Measurements from ENCODE around the gene CASZ1. TPM values are rescaled to one million over a fixed set of nuclear protein-coding genes. Genes with fewer than 3 reads are reported as not detected.

CASZ1 gene
- total and polyA plus RNA-seq, 10 donors, result 0.73 to 14.5 (median 9.1) TPM

DNA sequence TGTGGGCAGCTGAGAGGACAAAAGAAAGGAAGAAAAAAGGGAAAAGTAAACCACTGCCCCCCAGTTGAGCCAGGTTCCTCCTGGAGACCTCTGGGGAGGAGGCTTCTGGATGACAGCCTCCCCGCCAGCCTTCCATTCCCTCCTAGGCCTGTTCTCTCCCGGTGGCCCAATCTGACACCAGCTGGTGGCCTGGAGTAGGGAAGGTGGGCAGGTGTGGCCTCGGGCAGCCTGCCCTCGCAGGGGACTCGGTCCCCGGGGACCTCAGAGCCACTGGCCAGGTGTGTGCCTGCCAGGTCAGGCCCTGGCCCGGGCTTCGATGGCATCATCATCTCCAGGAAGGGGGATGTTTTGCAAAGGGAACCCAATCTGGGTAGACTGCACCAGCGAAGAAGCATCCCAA is 159.0 kb downstream of the CASZ1 start:
- H3K27ac ChIP-seq, result no peak overlapping the region
- WGBS, 5 donors, result 78 to 92% (median 84%) methylated on average over 9 of the region's 9 CpGs
- H3K36me3 ChIP-seq, result peaks cover 0 to 44% (median 12%) of the 10 kb centered on the region in 6 donors
- no peak for DNase-seq
- no peaks in the 10 kb centered on the region for H3K9me3 ChIP-seq
- no peak overlapping the region for H3K4me3 ChIP-seq
- H3K27me3 ChIP-seq (replicated peaks in 1 of 7), result peaks cover 0 to 25% (median 6%) of the 10 kb centered on the region in 7 donors
- peaks cover 0 to 10% (median 3%) of the 10 kb centered on the region in 6 donors for H3K4me1 ChIP-seq
- TF ChIP-seq, protein P1, sequence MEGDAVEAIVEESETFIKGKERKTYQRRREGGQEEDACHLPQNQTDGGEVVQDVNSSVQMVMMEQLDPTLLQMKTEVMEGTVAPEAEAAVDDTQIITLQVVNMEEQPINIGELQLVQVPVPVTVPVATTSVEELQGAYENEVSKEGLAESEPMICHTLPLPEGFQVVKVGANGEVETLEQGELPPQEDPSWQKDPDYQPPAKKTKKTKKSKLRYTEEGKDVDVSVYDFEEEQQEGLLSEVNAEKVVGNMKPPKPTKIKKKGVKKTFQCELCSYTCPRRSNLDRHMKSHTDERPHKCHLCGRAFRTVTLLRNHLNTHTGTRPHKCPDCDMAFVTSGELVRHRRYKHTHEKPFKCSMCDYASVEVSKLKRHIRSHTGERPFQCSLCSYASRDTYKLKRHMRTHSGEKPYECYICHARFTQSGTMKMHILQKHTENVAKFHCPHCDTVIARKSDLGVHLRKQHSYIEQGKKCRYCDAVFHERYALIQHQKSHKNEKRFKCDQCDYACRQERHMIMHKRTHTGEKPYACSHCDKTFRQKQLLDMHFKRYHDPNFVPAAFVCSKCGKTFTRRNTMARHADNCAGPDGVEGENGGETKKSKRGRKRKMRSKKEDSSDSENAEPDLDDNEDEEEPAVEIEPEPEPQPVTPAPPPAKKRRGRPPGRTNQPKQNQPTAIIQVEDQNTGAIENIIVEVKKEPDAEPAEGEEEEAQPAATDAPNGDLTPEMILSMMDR (IDR thresholded peaks at IDR 0.05 in 8 of 11, conservative IDR thresholded peaks at IDR 0.05 in 3 of 11), result no peak
- TF ChIP-seq POLR2AphosphoS5 (IDR thresholded peaks at IDR 0.05) (no peak), POLR2A (IDR thresholded peaks at IDR 0.05) (no peak)
- intact Hi-C loops (cut with DNase I; ENCODE audit: low total_unique reads), result no loop called here

DNA sequence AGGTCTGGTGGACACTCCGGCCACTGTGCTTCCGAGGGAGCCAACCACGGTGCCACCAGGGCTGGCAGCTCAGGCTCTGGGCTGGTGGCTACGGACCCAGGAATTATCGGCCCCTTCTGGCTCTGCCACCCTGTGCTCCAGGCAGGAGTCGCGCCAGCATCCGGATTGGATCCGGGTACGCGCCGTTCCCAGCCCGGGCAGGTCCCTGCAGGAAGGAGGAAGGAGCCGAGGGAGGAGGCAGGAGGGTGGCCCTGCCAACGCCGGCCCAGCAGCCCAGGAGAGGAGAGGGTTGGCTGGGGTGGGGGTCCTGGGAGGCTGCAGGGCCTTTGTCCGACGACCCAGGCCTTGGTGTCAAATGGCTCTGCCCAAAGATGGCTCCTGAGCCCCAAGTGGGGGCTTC is 160.5 kb downstream of the CASZ1 start:
- WGBS, 5 donors, result 82 to 92% (median 87%) methylated on average over 10 to 18 of the region's 18 CpGs
- H3K27me3 ChIP-seq (replicated peaks in 1 of 7), result peaks cover 0 to 25% (median 6%) of the 10 kb centered on the region in 7 donors
- TF ChIP-seq POLR2A (IDR thresholded peaks at IDR 0.05), result no peak
- TF ChIP-seq, protein P1 (IDR thresholded peaks at IDR 0.05 in 8 of 11, conservative IDR thresholded peaks at IDR 0.05 in 3 of 11), result no peak
- TF ChIP-seq POLR2AphosphoS5 (IDR thresholded peaks at IDR 0.05), result peak in 2 of 3 donors; percentile 22 to 65
- DNase-seq, result no peak
- no peak overlapping the region for H3K27ac ChIP-seq
- no peaks in the 10 kb centered on the region for H3K9me3 ChIP-seq
- H3K36me3 ChIP-seq, result peaks cover 0 to 44% (median 13%) of the 10 kb centered on the region in 6 donors
- intact Hi-C loops (cut with DNase I; ENCODE audit: low total_unique reads), result no loop called here
- H3K4me3 ChIP-seq, result no peak overlapping the region
- peaks cover 0 to 13% (median 3%) of the 10 kb centered on the region in 6 donors for H3K4me1 ChIP-seq

DNA sequence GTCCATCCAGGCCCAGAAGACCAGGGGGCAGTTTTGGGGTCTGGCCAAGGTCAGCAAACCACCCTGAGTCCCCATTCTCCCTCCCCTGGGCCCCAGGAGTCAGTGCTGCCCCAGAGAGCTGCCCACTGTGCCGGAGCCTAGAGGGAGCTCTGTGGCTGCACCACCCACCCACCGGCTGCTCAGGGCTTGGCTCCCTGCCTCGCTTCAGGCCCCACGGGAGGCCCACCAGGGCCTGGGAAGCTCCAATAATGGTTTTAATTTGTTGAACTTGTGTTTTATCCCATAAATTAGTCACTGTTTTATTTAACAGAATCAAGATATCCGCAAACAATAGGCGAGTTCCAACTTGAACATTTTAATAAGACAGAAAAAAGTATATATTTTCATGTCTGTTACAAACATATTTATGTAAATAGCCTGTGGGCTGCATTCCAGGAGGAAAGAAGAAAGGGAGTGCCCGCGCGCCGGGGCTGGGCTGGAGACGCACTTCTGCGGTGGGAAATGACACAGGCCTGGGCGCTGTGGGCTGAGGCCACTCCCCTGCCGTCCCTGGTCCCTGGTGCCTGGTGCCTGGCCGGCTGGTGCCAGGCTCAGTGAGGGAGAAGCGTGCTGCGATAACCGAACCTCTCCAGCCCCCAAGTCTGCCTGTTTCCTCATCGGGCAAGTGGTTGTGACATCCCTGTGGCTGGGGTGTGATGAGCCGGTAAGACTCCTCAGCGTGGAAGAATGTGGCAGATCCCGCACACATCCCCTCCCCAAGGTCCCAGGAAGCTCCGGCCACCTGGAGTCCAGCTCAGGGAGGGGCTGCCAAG is 161.2 kb downstream of the CASZ1 start:
- peak overlapping the region in 1 of 8 donors; percentile 7 for H3K27ac ChIP-seq
- TF ChIP-seq POLR2AphosphoS5 (IDR thresholded peaks at IDR 0.05), result no peak
- TF ChIP-seq, protein P1 (IDR thresholded peaks at IDR 0.05 in 8 of 11, conservative IDR thresholded peaks at IDR 0.05 in 3 of 11), result no peak
- TF ChIP-seq POLR2A (IDR thresholded peaks at IDR 0.05), result no peak
- no peak for DNase-seq
- H3K36me3 ChIP-seq, result peaks cover 0 to 48% (median 19%) of the 10 kb centered on the region in 6 donors
- intact Hi-C loops (cut with DNase I; ENCODE audit: low total_unique reads), result no loop called here
- H3K4me1 ChIP-seq, result peaks cover 0 to 15% (median 3%) of the 10 kb centered on the region in 6 donors
- H3K9me3 ChIP-seq, result no peaks in the 10 kb centered on the region
- H3K4me3 ChIP-seq, result no peak overlapping the region
- WGBS, 5 donors, result 59 to 82% (median 68%) methylated on average over 22 to 23 of the region's 23 CpGs
- H3K27me3 ChIP-seq (replicated peaks in 1 of 7), result peaks cover 0 to 25% (median 6%) of the 10 kb centered on the region in 7 donors

DNA sequence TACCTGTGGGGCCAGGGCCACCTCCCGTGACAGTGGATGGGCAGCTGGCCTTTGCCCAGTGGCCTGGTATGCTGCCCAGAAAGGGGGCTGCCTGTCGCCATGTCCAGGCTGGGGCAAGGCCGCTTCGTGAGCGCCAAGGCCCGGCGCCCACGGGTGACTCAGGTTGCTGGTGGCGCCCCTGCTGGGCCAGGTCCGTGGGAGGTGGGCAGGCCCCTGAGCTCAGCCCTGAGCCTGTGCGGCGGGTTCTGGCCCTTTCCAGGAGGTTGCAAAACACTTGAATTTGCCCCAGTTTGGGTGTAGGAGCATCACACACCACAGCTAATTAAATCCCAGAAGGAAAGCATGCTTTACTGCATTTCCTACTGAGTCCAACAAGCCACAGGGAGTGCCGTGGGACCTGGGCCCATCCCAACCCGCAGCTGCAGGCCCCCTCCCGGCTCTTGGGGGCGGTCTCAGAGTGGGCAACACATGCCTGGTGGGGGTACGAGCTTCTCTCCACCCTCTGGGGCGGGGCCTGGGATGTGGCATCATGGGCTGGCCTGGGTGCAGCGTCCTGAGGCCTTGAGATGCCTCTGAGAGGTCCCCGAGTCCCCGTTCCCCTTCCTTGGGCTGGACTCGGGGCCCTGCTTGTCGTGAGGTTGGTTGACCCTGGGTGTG is 161.9 kb downstream of the CASZ1 start:
- H3K4me3 ChIP-seq, result no peak overlapping the region
- TF ChIP-seq POLR2A (IDR thresholded peaks at IDR 0.05) (no peak), POLR2AphosphoS5 (IDR thresholded peaks at IDR 0.05) (peak in 1 of 3 donors; percentile 44)
- no peaks in the 10 kb centered on the region for H3K9me3 ChIP-seq
- no peak for DNase-seq
- peak overlapping the region in 1 of 8 donors; percentile 7 for H3K27ac ChIP-seq
- H3K27me3 ChIP-seq (replicated peaks in 1 of 7), result peaks cover 0 to 21% (median 6%) of the 10 kb centered on the region in 7 donors
- peaks cover 0 to 15% (median 3%) of the 10 kb centered on the region in 6 donors for H3K4me1 ChIP-seq
- peaks cover 0 to 51% (median 22%) of the 10 kb centered on the region in 6 donors for H3K36me3 ChIP-seq
- WGBS, 5 donors, result 72 to 85% (median 78%) methylated on average over 10 to 23 of the region's 23 CpGs
- intact Hi-C loops (cut with DNase I; ENCODE audit: low total_unique reads), result no loop called here

Data from spleen (tissue), 11 donors.